ENCODE results near the gene GFOD1.

DNA sequence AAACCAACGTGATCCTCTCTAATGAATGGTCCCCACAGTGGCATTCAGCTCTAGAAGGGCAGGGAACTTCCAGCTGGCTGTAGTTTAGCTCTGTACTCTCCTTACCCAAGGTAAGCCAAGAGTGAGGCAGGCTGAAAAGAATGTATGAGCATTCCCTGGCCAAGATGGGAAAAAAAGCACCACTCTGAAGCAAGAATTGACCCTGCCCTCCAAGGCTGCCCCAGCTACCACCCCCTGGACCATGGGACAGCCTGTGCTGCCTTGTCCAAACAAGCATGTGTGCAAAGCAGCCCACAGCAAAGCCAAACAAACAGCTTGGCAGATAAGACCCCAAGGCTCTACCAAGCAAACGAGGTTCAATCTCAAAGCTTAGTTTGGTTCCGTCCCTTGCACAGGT, 73.9 kb downstream of the GFOD1 start:
- TF ChIP-seq, protein P1, sequence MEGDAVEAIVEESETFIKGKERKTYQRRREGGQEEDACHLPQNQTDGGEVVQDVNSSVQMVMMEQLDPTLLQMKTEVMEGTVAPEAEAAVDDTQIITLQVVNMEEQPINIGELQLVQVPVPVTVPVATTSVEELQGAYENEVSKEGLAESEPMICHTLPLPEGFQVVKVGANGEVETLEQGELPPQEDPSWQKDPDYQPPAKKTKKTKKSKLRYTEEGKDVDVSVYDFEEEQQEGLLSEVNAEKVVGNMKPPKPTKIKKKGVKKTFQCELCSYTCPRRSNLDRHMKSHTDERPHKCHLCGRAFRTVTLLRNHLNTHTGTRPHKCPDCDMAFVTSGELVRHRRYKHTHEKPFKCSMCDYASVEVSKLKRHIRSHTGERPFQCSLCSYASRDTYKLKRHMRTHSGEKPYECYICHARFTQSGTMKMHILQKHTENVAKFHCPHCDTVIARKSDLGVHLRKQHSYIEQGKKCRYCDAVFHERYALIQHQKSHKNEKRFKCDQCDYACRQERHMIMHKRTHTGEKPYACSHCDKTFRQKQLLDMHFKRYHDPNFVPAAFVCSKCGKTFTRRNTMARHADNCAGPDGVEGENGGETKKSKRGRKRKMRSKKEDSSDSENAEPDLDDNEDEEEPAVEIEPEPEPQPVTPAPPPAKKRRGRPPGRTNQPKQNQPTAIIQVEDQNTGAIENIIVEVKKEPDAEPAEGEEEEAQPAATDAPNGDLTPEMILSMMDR (IDR thresholded peaks at IDR 0.05; ENCODE audit: low read depth, low read length, missing input control), result no peak
- no peak for TF ChIP-seq GABPA (IDR thresholded peaks at IDR 0.05 in 1 of 2, conservative IDR thresholded peaks at IDR 0.05 in 1 of 2)
